ENCODE measurements around the gene FTO. TPM values are rescaled to one million over a fixed set of nuclear protein-coding genes. Genes with fewer than 3 reads are reported as not detected.

Gene FTO
- total RNA-seq, 2 donors from 2014 or later, result 73.6 to 90.6 TPM

- DNase-seq (ENCODE audit: low spot score), result no peak
- TF ChIP-seq CTCF (IDR thresholded peaks at IDR 0.05), result no peak
- Histone ChIP-seq H3K27ac (no peak overlapping the region), H3K36me3 (no peaks in the 10 kb centered on the region), H3K9me3 (no peaks in the 10 kb centered on the region), H3K4me3 (no peak overlapping the region), H3K4me1 (no peaks in the 10 kb centered on the region), H3K27me3 (no peaks in the 10 kb centered on the region)
Observed at GRCh38 chr16:54096607-54097006, 392.7 kb downstream of the FTO start.

- Histone ChIP-seq H3K9me3 (no peaks in the 10 kb centered on the region), H3K27ac (no peak overlapping the region), H3K4me3 (no peak overlapping the region), H3K4me1 (no peaks in the 10 kb centered on the region), H3K27me3 (no peaks in the 10 kb centered on the region), H3K36me3 (no peaks in the 10 kb centered on the region)
- no peak for TF ChIP-seq CTCF (IDR thresholded peaks at IDR 0.05)
- DNase-seq (ENCODE audit: low spot score), result no peak
Observed at GRCh38 chr16:54097774-54098173, 393.8 kb downstream of the FTO start.

GRCh38 chr16:54098247-54098646 lies 394.3 kb downstream of the FTO start:
- Histone ChIP-seq H3K4me1 (no peaks in the 10 kb centered on the region), H3K9me3 (no peaks in the 10 kb centered on the region), H3K27ac (no peak overlapping the region), H3K27me3 (no peaks in the 10 kb centered on the region), H3K36me3 (no peaks in the 10 kb centered on the region), H3K4me3 (no peak overlapping the region)
- no peak for TF ChIP-seq CTCF (IDR thresholded peaks at IDR 0.05)
- DNase-seq (ENCODE audit: low spot score), result no peak

GRCh38 chr16:54099627-54100026 lies 395.7 kb downstream of the FTO start:
- no peak for DNase-seq (ENCODE audit: low spot score)
- no peak overlapping the region for H3K4me3 ChIP-seq

GRCh38 chr16:54102888-54103866 lies 399.2 kb downstream of the FTO start:
- Histone ChIP-seq H3K9me3 (no peaks in the 10 kb centered on the region), H3K36me3 (no peaks in the 10 kb centered on the region), H3K4me1 (no peaks in the 10 kb centered on the region), H3K27me3 (no peaks in the 10 kb centered on the region), H3K4me3 (no peak overlapping the region), H3K27ac (no peak overlapping the region)
- TF ChIP-seq CTCF (IDR thresholded peaks at IDR 0.05), result no peak
- DNase-seq (ENCODE audit: low spot score), result no peak

More at GRCh38 chr16:54099627-54100026, 395.7 kb downstream of the FTO start:
- no peak for TF ChIP-seq CTCF (IDR thresholded peaks at IDR 0.05)
- H3K4me1 ChIP-seq, result no peaks in the 10 kb centered on the region
- H3K27ac ChIP-seq, result no peak overlapping the region
- no peaks in the 10 kb centered on the region for H3K36me3 ChIP-seq
- H3K9me3 ChIP-seq, result no peaks in the 10 kb centered on the region
- H3K27me3 ChIP-seq, result no peaks in the 10 kb centered on the region

All from right atrium auricular region (tissue), 2 donors.